ENCODE data around the gene CDHR5. TPM values are rescaled to one million over a fixed set of nuclear protein-coding genes. Genes with fewer than 3 reads are reported as not detected.

Gene CDHR5
- total RNA-seq, 1 donor from 2014 or later = not detected

DNA sequence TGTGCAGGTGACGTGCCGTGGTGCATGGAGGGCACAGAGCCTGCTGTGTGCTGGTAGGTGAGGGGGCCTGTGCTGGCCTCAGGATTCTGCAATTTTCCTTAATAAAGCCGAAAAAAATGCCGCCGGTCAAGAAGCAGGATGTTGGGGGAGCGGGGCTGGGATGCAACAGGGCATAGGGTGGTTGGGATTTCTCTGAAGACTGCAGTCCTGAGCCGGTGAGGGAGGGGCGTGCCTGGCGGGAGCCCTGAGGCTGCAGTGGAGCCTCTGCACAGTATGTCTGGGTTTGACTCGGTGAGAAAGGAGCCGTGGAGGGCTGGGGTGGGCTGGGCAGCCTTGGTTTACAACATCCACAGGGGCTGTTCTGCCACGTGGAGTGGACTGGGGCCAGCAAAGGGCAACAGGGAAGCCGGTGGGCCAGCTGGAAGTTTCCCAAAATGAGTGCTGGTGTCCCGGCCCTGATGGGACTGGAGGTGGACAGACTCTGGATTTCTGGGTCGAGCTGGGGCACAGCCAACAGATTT lies 1.3 kb downstream of the CDHR5 start:
- Histone ChIP-seq H3K36me3 (no peaks in the 10 kb centered on the region), H3K27me3 (ENCODE audit: low read depth) (peaks cover 29% of the 10 kb centered on the region), H3K4me1 (peaks cover 10% of the 10 kb centered on the region), H3K9me3 (replicated peaks) (no peaks in the 10 kb centered on the region), H3K4me3 (no peak overlapping the region), H3K27ac (replicated peaks) (no peak overlapping the region)
- TF ChIP-seq CTCF (IDR thresholded peaks at IDR 0.05; ENCODE audit: borderline replicate concordance) = no peak
- intact Hi-C loops (cut with micrococcal nuclease) = no loop called here
- DNase-seq = no peak

- TF ChIP-seq CTCF (IDR thresholded peaks at IDR 0.05; ENCODE audit: borderline replicate concordance) = no peak
- Histone ChIP-seq H3K4me3 (no peak overlapping the region), H3K9me3 (replicated peaks) (no peaks in the 10 kb centered on the region), H3K27me3 (ENCODE audit: low read depth) (peaks cover 28% of the 10 kb centered on the region), H3K27ac (replicated peaks) (no peak overlapping the region), H3K36me3 (no peaks in the 10 kb centered on the region), H3K4me1 (peaks cover 10% of the 10 kb centered on the region)
- intact Hi-C loops (cut with micrococcal nuclease) = no loop called here
- DNase-seq = no peak
Measured at GRCh38 chr11:621838-622237, 2.9 kb downstream of the CDHR5 start.

DNA sequence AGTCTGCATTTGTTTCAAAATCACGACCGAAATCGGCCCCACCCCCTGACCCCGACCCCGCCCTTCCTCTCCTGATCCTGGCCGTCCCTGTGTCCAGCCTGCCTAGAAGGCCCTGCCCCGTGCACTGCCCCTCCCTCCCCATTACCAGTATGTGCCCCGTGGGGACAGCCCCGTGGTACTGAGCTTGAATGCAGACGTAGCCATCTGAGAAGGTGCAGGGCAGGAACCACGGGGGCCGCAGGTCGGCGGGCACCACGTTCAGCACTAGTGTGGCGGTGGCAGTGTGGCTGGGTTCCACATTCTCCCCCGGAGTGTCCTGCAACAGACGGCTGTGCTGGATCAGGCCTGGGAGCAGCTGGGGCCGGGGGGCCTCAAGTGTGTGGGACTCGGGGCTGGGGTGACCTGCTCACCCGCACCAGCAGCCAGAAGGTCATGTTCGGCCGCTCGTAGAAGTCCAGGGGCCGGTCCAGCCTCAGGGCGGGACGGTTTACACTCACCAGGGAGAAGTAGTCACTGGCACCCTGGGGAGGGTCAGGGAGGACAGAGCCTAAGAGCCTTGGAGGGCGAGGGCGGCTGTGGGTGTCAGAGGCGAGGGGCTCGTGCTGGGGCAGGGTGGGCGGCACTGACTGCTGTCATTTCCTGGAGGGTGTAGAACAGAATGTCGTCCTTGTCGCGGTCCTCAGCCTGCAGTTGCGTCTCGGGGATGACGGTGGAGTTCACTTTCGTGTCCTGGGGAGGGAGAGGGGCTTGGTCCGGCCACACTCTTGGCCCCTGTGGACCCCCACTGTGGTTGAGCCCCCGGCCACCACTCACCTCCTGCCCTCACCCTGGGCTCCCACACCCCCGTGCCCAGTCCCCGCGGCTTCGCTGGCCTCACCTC lies 3.6 kb downstream of the CDHR5 start:
- TF ChIP-seq CTCF (IDR thresholded peaks at IDR 0.05; ENCODE audit: borderline replicate concordance) = no peak
- no peak for DNase-seq
- Histone ChIP-seq H3K9me3 (replicated peaks) (no peaks in the 10 kb centered on the region), H3K27me3 (ENCODE audit: low read depth) (peaks cover 21% of the 10 kb centered on the region), H3K4me1 (peaks cover 10% of the 10 kb centered on the region), H3K4me3 (no peak overlapping the region), H3K27ac (replicated peaks) (no peak overlapping the region), H3K36me3 (no peaks in the 10 kb centered on the region)
- intact Hi-C loops (cut with micrococcal nuclease) = no loop called here

DNA sequence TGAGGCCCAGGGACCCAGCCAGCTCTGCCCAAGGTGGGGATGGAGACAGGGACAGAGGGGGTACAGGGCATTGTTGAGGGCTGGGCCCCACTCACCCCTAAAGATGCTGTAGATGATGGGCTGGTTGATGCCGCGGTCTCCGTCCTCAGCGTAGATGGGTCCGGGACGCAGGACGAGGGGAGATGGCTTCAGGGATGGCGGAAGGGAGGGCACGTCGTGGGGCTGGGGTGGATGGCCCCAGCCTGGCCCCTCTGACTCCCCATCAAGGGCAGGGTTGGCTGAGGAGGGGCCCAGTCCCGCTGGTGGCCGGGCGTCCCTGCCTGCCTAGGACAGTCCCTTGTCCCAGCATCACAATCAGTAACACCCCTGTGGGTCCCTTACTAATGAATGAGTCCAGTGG lies 4.6 kb downstream of the CDHR5 start:
- H3K4me3 ChIP-seq = no peak overlapping the region
- no peak for DNase-seq
- H3K27ac ChIP-seq (replicated peaks) = no peak overlapping the region
- H3K9me3 ChIP-seq (replicated peaks) = no peaks in the 10 kb centered on the region
- intact Hi-C loops (cut with micrococcal nuclease) = no loop called here
- peaks cover 19% of the 10 kb centered on the region for H3K4me1 ChIP-seq
- peaks cover 12% of the 10 kb centered on the region for H3K27me3 ChIP-seq (ENCODE audit: low read depth)
- TF ChIP-seq CTCF (IDR thresholded peaks at IDR 0.05; ENCODE audit: borderline replicate concordance) = no peak
- H3K36me3 ChIP-seq = no peaks in the 10 kb centered on the region

DNA sequence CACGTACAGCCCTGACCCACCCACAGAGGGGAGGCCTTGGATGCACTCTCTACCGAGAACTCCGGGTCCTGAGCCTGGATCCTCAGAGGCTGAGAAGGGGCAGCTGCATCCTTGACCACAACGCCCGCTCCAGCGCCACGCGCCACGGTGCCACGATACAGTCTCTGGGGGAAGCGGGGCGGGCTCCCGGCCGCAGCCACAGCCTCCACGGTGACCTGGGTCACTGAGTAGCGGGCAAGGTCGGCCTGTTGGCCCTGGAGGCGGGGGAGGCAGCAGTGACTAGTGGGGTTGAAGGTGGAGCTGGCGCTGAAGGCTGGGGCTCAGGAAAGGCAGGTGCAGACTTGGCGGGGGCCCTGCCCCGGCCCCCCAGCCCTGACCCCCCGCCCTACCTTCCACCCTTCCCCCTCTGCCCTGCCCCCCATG lies 5.1 kb downstream of the CDHR5 start:
- no peak for TF ChIP-seq CTCF (IDR thresholded peaks at IDR 0.05; ENCODE audit: borderline replicate concordance)
- no peak overlapping the region for H3K4me3 ChIP-seq
- peaks cover 6% of the 10 kb centered on the region for H3K27me3 ChIP-seq (ENCODE audit: low read depth)
- no peak for DNase-seq
- H3K9me3 ChIP-seq (replicated peaks) = no peaks in the 10 kb centered on the region
- H3K4me1 ChIP-seq = peaks cover 25% of the 10 kb centered on the region
- H3K27ac ChIP-seq (replicated peaks) = no peak overlapping the region
- intact Hi-C loops (cut with micrococcal nuclease) = no loop called here
- peaks cover 2% of the 10 kb centered on the region for H3K36me3 ChIP-seq

Data from left ventricle myocardium inferior (tissue), 1 donor.